COR-L47 (cell line): ENCODE data around the gene CFAP61.
"Not testable (repeated sequence)": the region's sequence is repeated elsewhere in the genome, so short reads cannot be mapped to it uniquely, and the experiment has no call there.

Experiments used
- DNase-seq: peaks from one replicate; lab custom pipeline; 2025; lab: John Stamatoyannopoulos, UW

Gene CFAP61

DNA sequence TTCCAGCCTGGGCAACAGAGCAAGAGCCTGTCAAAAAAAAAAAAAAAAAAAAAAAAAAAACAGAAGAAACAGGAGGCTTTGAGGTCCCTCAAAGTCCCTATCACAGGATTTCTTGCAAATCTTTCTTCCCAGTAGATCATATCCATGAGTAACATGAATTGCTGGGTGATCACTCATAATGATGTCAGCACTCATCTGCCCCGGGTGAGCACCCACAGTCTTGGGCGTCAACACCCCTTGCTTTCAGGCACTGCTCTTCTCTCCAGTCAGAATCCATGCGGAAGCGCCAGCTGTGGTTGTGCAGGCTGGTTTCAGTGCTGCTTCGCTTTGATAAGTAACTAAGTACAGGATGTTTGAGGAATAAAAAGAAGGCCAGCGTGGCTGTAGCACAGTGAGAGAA lies 275.4 kb downstream of the CFAP61 start:
- no peak for DNase-seq

DNA sequence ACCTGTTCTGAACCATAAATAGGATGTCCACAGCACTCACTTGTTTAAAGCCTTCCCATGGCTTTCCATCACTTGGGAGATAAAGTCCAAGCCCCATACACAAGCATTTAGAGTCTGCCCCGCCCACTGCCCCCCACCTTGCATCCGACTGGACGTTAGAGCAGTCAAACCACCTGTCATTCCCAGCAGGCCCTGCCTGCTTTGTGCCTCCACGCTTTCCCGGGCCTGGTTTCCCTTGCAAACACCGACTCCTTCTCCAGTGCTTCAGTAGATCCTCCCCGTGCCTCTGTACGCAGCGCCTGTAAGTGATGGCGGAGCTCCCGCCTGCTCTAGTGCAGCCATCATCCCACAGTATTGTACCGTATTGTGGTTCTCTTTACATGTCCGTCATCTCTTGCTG lies 277.2 kb downstream of the CFAP61 start:
- no peak for DNase-seq

DNA sequence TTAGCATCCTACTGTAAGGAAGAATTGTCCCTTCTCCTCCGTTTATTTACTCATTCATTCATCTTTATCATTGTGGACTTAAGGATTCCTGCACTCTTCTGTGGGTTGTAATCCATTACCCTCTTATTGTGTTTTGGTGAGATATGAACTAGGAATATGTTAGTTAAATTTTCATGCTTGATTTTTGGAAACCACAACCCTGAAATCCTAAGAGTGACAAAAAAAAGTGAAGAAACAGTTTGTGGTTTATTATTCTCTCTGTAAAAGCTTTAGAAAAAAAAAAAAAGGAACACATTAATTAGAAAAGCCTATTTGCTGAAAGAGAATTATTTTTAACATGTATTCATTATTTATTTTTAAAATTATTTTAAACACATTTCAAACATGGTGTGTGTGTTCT lies 278.8 kb downstream of the CFAP61 start:
- DNase-seq: no peak

DNA sequence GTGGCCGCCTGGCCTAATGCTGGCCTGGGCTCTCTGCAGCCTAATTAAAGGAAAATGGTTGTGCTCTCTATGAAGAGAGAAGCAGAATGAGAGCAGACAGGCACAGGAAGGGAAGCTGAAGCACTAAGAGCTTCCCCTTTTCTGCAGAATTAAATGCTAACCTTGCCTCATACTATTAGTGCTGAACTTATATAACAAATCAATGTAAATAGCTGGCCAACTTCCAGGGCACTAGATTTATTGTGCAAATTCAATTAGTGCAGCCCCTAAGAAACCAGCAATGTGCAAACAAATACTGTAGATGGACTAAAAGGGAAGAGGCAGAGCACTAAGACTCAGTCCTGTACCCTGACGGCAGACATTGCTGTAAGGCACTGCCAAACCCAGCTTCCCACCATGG lies 279.5 kb downstream of the CFAP61 start:
- no peak for DNase-seq

DNA sequence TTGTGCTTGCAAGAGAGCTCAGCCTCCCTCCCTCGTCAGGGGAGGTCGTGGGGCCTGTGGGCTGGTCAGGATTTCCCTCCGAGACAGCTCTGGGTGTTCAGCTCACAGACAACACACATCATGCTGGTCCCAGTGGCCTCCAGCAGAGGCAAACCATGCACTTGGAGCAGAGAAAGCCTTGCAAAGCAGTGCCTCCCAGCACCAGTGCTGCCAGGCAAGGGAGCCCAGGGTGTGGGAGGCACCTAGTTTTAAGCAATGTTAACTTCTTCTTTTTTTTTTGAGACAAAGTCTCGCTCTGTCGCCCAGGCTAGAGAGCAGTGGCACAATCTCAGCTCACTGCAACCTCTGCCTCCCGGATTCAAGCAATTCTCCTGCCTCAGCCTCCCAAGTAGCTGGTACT lies 281.5 kb downstream of the CFAP61 start:
- no peak for DNase-seq

DNA sequence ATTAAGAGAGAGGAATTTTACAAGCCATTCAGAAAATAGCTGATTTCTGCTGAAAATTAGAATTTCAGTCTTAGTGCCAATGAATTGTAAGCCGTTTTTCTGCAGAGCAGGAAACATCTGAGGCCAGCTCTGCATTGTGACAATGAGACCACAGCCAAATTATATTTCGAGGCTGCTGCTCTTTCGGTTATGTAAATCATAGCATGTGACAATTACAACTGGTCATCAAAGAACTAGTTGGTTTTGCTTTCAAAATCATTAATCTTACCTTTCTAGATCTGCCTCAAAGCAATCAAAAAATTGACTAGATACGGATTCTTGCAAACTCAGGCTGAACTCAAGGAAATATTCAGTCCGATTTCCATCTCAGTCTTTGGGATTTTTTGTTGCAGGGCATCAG lies 282.2 kb downstream of the CFAP61 start:
- no peak for DNase-seq

DNA sequence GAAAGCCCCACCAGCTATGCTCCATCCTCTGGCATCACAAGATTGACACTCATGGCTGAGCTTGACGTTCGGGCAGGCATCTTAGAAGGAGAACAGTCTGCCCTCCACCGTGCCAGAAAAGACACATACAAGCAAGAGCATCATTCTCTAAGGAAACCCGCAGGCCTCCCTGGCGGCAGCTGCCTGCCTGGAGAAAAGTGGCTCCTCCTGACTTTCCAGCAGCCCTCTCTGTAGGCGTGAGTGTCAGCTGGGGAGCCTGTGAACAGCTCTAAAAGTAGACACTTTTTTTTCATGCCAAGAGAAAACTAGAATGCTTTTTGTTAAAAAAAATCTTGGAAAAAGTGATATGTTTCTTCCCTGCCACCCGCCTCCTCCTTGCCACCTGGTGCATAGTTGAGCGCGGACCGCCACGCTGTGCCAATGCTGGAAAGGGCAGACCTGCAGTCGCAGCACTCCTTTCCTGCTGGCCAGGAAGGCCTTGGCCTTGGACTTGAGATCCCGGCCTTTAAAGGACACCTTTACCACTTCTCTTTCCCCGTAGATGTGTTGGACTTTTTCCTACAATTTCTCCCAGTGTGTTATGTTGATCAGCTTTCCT lies 285.9 kb downstream of the CFAP61 start:
- no peak for DNase-seq

DNA sequence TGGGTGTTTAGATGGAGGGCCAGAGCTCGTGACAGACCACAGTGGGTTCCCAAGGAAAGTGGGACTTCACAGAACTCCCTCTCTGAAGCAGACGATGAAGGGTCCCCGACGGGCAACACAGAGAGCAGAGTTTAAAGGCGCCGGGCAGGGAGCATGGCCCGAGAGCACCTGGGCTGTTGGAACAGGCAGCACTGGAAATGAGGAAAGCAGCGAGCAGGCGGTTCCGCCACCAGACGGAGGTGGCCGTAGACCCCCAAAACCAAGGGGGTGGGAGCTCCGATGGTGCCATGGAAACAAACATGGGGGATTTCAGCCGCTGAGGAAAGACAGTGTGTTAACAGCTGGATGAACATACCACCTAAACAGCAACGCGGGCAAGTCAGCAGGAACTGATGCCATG lies 288.1 kb downstream of the CFAP61 start:
- no peak for DNase-seq

DNA sequence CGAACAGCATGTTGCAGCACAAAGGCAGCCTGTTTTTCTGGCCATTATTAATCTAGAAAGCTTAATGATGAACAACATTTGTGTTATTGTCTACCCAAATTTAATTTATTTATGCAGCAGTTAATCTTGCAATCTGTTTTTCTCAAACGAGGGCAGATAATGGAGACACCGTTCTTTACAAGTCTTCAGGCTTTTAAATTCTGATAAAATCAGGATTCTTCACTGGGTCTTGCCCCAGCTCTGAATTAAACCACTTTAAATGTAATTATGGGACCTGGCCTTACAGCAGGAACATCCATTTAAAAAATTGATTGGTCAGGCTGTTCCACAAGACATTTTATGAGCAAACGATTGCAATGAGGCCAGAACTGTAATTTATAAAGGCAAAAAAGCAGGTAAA lies 289.0 kb downstream of the CFAP61 start:
- DNase-seq: no peak

DNA sequence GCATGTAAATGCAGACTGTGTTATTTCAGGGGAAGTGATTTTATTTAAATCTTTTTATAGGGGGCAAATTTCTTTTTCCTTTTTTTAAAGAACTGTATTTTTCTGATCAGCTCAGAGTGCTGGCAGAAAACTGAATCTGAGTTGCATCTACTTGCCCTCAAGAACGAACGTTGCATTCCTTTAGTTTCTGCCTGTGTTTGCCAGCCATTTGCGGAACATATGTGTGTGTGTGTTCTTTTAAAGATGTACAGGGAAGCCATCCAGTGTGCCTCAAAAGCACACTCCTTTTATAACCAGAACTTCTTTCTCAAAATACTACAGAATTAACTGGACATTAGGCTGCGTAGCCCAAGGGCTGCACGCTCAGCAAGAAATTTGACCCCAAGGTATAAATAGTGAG lies 289.7 kb downstream of the CFAP61 start:
- no peak for DNase-seq

DNA sequence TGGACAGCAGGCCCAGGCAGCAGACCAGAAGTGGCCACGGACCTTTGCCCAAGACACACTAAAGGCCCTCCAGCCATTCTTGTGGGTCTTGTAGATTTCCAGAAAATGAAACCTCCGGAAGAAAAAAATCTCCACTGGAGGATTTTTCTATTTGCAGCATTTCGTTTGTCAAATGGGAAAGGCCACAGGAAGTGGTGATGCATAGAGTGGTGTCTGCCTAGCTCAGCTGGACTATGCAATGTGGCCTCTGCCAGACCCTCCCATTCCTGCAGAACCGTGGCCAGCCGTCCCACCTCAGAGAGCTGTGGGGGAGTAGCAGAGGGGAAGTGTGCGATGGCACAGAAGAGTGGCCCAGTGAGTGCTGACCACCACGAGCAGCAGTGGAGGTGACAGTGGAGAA lies 291.6 kb downstream of the CFAP61 start:
- no peak for DNase-seq

DNA sequence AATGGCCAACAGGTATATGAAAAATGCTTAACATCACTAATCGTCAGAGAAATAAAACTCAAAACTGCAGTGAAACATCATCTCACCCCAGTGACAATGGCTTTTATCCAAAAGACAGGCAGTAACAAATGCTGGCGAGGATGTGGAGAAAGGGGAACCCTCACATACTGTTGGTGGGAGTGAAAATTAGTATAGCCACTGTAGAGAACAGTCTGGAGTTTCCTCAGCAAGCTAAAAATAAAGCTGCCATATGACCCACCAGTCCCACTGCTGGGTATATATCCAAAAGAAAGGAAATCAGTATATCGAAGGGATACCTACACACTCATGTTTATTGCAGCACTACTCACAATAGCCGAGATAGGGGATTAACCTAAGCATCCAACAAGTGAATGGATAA lies 292.1 kb downstream of the CFAP61 start:
- DNase-seq: no peak

DNA sequence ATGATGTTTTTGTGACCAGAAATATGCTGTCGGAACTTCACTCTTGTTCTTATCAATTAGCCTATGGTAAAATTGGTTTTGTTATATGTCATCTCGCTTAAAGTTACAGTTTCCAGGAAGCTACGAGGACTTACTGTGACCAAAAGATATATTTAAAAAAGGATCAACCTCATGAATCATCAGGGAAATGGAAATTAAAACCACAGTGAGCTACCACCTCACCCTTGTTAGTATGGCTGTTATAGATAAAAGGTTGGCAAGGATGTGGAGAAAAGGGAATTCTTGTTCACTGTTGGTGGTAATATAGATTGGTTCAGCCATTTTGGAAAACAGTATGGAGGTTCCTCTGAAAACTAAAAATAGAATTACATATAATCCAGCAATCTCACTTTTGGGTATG lies 301.2 kb downstream of the CFAP61 start:
- DNase-seq: no peak

DNA sequence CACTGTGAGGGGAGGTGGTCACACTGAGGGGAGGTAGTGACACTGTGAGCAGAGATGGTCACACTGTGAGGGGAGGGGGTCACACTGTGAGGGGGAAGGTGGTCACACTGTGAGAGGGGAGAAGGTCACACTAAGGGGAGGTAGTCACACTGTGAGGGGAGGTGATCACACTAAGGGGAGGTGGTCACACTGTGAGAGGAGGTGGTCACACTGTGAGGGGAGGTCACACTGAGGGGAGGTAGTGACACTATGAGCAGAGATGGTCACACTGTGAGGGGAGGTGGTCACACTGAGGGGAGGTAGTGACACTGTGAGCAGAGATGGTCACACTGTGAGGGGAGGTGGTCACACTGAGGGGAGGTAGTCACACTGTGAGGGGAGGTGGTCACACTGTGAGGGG lies 303.2 kb downstream of the CFAP61 start:
- not testable (repeated sequence) for DNase-seq

DNA sequence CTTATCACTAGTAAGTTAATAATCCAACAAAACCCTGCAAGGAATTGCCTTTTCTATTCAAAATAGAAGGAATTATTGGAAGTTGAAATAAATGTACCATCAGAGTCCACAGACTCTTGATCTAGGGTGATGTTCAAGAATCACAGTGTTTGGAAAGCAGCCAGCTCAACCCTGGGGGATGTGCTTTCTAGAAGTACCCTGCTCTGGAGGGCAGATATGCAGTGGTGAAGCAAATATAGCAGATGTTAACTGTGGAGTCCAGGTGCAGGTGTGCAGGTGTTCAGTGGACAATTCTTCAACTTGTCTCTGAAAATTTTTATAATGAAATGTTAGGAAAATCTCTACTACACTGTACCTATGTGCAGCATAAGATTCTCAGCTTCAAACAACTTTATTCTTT lies 306.5 kb downstream of the CFAP61 start:
- DNase-seq: peak; percentile 44

DNA sequence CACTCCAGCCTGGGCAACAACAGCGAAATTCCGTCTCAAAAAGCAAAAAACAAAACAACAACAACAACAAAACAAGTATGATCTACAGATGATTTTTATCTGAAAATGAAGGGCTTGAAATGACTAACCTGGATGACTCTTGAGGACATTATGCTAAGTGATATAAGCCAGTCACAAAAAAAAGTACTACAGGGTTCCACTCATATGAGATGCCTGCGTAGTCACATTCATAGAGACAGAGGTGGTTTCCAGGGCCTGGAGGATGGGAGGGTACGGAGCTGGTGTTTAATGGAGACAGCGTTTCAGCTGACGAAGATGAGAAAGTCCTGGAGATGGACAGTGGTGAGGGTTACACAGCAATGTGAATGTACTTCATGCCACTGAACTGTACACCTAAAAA lies 307.3 kb downstream of the CFAP61 start:
- no peak for DNase-seq

DNA sequence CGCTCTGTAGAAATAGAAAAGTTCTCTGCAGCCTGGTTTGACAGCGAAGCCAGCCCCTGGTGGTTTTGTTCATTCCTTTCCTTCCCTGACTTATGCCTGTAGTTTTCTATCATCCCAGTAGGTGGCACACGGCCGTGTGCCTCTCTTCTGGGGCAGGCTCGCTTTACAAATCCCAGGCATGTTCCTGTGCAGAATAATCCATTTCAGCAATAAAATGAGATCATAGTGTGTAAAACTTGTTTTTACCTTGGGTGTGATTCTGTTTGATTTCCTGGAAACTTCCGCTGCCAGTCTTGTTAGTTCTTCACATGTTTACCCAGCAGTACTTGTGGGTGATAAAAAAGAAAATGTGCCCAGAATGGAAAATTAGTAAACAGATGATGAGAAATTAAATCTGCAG lies 308.1 kb downstream of the CFAP61 start:
- DNase-seq: peak; percentile 62

DNA sequence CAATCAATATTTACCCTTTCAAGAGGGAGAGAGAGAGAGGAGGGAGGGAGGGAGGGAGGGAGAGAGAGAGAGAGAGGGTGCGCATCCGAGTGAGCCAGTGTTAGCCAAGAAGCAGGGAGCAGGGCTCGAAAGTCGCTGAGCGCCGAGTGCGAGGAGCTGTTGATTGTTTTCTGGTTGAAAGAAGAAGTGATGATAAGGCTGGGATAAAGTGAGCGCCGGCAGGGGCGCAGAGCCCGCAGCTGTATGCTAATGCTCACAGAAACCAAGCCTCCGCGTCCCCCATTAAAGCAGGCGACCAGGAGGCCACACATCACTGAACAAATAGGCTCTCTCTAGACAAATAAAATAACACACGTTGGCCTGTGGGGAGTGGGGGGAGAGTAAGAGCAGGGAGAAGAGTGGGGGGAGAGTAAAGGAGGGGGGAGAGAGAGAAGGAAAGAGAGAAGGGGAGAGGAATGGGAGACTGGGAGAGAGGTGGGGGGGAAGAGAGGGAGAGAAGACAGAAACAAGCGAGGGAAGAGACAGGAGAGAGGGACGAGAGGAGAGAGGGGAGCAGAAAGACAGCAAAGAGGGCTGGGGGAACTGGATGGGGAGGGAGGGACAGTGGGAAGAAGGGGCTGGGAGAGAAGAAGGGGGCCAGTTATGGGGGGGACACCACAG lies 310.6 kb downstream of the CFAP61 start:
- DNase-seq: peak; percentile 94

DNA sequence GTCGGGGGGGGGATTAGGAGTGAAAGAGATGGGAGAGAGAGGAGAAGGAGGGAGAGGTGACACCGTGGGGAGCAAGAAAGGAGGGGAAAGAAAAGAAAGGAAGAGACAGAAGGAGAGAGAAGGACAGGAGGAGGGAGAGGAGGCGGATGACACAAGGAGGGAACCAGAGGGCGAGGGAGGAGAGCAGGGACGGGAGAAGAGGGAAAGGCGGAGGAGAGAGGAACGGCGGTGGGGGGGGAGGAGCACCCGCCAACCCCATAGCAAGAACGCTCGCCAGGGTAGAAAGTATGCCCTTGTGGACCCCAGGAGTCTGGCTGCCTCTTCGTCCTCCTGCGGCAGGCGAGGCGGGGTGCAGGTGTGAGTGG lies 311.1 kb downstream of the CFAP61 start:
- DNase-seq: peak; percentile 47

DNA sequence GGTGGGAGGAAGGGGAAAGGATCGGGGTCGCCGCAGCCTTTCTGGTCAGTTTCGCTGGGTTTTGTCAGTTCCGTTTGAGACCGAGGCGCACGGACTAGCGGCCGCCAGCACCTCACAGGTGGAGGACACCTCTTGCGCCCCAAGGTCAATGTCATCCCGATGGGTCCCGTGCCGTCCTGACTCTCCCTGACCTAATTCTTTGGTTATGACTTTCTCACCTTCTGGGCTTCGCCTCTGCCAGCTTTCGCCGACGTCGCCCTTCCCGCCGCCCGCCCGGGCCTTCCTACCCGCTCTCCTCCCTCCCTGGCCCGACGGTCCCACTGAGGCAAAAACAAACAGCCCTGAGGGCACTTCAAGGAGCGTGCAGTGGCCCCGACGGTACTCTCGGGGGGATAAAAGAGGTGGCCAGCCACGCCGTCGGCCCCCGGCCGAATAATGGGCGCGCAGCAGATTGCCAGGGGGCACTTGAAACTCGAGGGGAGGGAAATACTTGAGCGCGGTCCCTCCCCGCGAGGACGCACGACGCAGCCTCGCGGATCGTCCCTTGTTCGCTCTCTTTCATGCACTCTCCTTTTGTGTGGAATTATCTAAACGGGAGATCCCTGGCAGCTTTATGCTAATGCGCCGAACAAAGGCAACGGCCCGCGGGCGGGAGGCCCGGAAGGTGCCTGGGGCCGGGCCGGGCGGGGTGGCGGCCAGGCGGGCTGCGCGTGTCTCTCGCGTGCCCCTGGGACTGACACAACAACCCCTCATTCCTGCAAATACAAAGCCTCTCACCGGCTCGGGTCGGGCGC lies 311.7 kb downstream of the CFAP61 start:
- peak; percentile 84 for DNase-seq

DNA sequence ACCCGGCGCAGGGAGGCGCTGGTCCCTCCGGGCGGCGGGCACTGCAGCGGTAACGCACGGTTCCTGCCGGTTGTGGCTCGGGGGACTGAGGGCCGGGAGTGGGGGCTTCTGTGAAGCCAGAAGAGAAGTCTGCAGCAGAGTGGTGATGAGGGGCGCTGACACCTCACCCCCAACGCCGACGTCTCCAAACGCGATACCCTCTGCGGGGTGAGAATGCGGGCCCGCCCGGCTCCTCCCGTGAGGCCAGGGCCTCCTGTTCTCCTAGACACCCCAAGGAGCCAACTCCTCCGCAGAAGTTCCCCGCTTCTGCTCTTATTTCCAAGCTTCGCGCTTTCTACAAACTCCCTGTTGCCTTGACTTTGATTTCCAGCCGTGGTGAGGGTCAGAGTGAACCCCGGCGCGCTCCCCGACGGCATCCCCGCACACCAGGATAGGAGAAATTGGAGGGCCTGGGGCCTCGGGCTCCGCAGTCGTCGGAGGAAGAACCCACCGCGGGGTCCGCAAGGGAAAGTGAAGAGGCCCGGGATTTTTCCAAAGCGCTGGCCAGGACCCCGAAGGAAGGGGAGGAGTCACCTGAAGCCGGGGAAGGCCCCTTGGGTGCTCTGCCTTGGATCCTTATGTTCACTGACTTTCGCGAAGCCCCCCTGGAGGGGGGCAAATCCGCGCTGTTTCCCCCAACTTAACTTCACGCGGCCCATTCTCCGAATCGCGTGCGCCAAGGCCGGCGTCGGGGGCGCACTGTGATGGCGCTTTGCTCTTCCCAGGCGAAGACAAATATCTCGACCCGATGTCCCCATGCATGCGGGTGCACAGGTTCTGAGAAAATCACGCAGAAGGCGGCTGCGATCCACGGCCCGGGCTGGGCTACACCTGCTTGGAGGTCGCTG lies 312.5 kb downstream of the CFAP61 start:
- DNase-seq: peak; percentile 57

DNA sequence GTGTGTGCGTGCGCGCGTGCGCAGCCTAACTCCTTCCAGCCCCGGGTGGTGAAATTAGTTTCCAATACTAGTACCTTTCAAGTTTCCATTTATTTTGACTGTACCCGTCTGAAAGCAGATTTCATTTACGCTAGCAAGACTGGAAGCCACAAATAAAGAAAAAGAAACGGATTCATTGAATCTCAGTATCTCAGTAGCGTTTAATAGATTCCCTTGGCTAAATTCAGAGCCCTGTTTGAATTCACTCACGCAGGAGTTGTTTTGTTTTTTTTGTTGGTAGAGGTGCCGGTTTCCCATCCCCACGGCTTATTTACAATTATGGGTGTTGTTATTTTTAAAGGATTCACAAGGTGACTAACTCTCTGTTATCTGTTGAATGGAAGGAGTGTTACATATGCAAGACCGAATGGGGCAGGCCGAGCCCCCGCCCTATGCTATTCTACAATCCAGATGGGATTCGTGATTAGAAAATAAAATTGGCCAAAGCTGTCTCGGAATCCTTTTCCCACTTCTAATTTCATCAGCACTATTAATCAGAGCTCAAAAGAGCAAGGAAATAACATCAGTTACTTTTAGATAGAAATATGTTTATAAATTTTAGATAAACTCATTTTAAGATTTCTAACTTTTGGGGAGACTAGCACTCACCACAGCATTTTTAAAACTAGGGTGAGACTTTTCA lies 313.3 kb downstream of the CFAP61 start:
- DNase-seq: no peak
